ENCODE results near the gene ATG13.

The ATG13 gene

GRCh38 chr11:46607516-46607915 is 9.8 kb upstream of the ATG13 start:
- in situ Hi-C loops (cut with MboI; ENCODE audit: low pct_unique_long_range_greater_than_20kb, low sequenced_read_pairs, unreplicated experiment) = no loop called here
- TF ChIP-seq CTCF (IDR thresholded peaks at IDR 0.05; ENCODE audit: extremely low read depth, insufficient read depth, missing control alignments) = no peak
- no peak for DNase-seq (ENCODE audit: low spot score)

- no peak for TF ChIP-seq CTCF (IDR thresholded peaks at IDR 0.05; ENCODE audit: extremely low read depth, insufficient read depth, missing control alignments)
- in situ Hi-C loops (cut with MboI; ENCODE audit: low pct_unique_long_range_greater_than_20kb, low sequenced_read_pairs, unreplicated experiment) = no loop called here
Observed at GRCh38 chr11:46609386-46609785, 8.0 kb upstream of the ATG13 start.

GRCh38 chr11:46611526-46612304 is 5.6 kb upstream of the ATG13 start:
- in situ Hi-C loops (cut with MboI; ENCODE audit: low pct_unique_long_range_greater_than_20kb, low sequenced_read_pairs, unreplicated experiment) = no loop called here
- no peak for TF ChIP-seq CTCF (IDR thresholded peaks at IDR 0.05; ENCODE audit: extremely low read depth, insufficient read depth, missing control alignments)
- no peak for DNase-seq (ENCODE audit: low spot score)

More at GRCh38 chr11:46609386-46609785, 8.0 kb upstream of the ATG13 start:
- DNase-seq (ENCODE audit: low spot score) = no peak

GRCh38 chr11:46612326-46612725 is 5.0 kb upstream of the ATG13 start:
- no peak for TF ChIP-seq CTCF (IDR thresholded peaks at IDR 0.05; ENCODE audit: extremely low read depth, insufficient read depth, missing control alignments)
- in situ Hi-C loops (cut with MboI; ENCODE audit: low pct_unique_long_range_greater_than_20kb, low sequenced_read_pairs, unreplicated experiment) = no loop called here
- DNase-seq (ENCODE audit: low spot score) = no peak

- TF ChIP-seq CTCF (IDR thresholded peaks at IDR 0.05; ENCODE audit: extremely low read depth, insufficient read depth, missing control alignments) = no peak
- in situ Hi-C loops (cut with MboI; ENCODE audit: low pct_unique_long_range_greater_than_20kb, low sequenced_read_pairs, unreplicated experiment) = no loop called here
- DNase-seq (ENCODE audit: low spot score) = no peak
Observed at GRCh38 chr11:46615756-46616155, 1.6 kb upstream of the ATG13 start.

- peak; percentile 40 for DNase-seq (ENCODE audit: low spot score)
- no peak for TF ChIP-seq CTCF (IDR thresholded peaks at IDR 0.05; ENCODE audit: extremely low read depth, insufficient read depth, missing control alignments)
- in situ Hi-C loops (cut with MboI; ENCODE audit: low pct_unique_long_range_greater_than_20kb, low sequenced_read_pairs, unreplicated experiment) = no loop called here
Observed at GRCh38 chr11:46616551-46617133, 711 bp upstream of the ATG13 start.
